ENCODE measurements around the gene JADE1.

The JADE1 gene

DNA sequence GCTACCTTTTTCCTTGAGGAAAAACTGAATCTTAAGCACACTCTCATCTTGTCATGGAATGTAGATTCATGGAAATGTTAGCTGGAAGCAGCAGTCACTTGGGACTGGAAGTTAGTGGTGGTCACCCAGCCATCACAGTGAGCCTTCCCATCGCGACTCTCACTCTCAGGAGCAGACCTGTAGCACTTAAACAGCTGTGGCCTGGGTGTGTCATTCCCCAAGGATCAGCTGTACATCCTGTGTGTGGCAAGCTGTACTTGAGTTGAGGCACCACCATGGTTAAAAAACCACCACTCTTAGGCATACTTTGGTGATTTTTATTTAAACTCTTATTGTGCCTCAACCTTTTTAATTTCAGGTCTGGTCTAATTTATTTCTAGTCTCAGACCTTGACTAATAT is 46.7 kb downstream of the JADE1 start:
- no peak for DNase-seq (ENCODE audit: low read depth in 1 of 2, low spot score in 1 of 2)

DNA sequence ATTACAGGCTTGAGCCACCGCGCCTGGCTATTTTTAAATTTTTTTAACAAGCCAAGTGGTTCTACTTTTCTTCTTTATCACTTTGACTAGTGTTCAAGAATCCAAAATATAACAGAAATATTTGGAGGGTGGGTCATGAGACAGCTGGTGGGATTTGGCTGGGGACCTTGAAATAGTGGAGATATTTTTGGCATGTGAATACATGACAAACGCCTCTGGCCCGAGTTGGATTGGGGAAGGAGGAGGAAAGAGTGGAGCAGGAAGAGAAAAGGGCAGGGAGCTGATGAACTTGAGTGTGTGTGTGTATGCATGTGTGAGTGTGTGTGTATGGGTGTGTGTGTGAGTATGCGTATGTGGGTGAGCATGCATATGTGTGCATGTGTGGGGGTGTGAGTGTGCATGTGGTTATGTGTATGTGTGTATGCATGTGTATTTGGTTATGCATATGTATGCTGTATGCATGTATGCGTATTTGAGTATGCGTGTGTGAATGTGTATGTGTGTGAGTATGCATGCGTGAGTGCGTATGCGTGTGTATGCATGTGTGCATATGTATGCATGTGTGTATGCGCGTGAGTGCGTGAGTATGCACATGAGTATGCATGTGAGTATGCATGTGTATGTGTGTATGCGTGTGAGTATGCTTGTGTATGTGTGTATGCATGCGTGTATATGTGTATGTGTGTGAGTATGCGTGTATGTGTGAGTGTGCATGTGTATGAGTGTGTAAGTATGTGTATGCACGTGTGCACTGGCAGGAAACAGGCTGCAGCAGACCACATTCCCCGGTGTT is 49.6 kb downstream of the JADE1 start:
- no peak for TF ChIP-seq JUND (IDR thresholded peaks at IDR 0.05; ENCODE audit: low read depth)
- no peak for DNase-seq (ENCODE audit: low read depth in 1 of 2, low spot score in 1 of 2)
- in situ Hi-C loops (cut with HindIII; ENCODE audit: low pct_unique_long_range_greater_than_20kb, low sequenced_read_pairs), result no loop called here

More for the DNA sequence above, 46.7 kb downstream of the JADE1 start:
- in situ Hi-C loops (cut with HindIII; ENCODE audit: low pct_unique_long_range_greater_than_20kb, low sequenced_read_pairs), result no loop called here
- TF ChIP-seq JUND (IDR thresholded peaks at IDR 0.05; ENCODE audit: low read depth), result no peak

DNA sequence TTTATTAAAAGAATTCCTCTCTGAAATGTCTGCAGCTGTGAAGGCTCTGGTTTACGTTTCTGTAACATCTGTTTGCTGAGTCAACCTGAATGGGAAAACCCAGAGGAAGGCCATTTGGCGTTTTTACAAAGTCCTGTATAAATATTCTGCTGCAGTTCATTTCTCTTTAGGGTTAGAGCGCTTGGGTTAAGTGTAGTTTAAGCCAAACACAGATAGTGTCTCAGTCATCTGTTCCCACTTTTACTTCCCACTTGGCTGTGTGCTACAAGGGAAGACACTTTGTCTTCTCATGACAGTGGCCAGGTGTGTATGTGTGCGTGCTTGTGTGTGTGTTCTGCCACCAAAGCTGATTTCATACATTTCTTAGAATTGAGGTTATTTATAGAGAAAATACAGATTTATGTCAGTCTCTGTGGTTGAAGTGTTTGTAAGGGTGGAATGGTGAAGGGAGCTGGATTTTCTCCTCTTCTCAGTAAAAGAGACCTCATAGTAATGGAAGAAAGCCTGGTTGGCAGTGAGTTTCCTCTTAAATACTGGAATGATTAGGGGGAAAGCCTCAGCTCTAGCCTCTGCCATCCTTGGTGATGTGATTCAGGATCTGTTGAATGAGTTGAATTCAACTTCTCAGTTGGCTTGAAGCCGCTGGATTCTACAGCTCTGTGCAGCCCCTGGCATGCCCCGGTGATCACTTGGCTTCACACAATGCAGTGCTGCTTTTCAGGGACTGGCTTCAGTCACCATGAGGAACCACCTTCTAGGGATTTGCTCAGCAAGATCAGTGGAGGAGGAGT is 50.6 kb downstream of the JADE1 start:
- DNase-seq (ENCODE audit: low read depth in 1 of 2, low spot score in 1 of 2), result no peak

DNA sequence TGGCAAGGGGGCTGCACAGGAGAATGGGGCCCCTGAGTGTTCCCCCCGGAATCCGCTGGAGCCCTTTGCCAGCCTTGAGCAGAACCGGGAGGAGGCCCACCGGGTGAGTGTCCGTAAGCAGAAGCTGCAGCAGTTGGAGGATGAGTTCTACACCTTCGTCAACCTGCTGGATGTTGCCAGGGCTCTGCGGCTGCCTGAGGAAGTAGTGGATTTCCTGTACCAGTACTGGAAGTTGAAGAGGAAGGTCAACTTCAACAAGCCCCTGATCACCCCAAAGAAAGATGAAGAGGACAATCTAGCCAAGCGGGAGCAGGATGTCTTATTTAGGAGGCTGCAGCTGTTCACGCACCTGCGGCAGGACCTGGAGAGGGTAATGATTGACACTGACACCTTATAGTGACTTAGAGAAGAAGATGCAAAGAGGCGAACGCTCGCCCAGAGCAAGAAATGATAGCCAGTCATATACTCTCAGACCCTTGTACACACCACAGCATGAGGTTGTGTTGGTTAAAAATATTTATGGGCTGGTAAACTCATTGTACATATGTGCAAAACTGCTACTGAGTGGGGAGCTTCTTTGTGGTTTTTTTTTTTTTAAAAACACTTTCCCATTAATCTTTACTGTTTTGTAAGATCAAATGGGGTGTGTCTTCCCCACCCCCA is 52.5 kb downstream of the JADE1 start:
- no peak for DNase-seq (ENCODE audit: low read depth in 1 of 2, low spot score in 1 of 2)
- in situ Hi-C loops (cut with HindIII; ENCODE audit: low pct_unique_long_range_greater_than_20kb, low sequenced_read_pairs), result no loop called here
- TF ChIP-seq JUND (IDR thresholded peaks at IDR 0.05; ENCODE audit: low read depth), result no peak

More for the DNA sequence above, 50.6 kb downstream of the JADE1 start:
- in situ Hi-C loops (cut with HindIII; ENCODE audit: low pct_unique_long_range_greater_than_20kb, low sequenced_read_pairs), result no loop called here
- TF ChIP-seq JUND (IDR thresholded peaks at IDR 0.05; ENCODE audit: low read depth), result no peak

DNA sequence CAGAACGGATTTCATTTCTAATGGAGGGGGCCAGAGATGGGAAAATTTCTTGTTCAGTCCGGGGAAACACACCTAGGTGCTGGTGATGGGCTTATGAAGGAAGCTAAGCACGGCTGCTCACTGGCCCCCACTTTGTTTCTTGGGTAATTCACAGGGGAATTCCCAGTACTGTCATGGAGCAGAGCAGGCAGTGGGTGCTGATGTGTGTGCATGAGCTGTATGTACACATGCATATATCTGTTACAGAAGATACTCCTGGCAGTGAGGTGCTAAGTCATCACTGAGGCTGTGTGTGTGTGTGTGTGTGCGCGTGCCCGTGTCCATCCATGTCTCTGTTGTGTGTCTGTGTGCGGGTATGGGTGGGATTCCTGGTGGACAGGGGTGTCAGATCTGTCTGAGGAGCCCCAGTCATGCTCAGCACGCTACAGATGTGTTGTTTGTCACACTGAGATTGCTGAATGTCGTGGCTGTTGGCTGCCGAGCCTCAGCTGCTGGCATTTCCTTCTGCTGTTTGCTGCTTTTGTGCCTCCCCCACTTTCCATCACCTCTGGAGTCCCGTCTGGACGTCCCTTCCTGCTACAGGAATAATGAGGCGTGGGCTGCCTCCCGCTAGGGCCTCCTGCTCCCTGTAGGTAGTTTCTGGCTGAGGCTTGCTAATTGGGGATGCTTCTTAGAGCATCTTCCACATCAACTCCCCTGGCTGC is 53.3 kb downstream of the JADE1 start:
- no peak for DNase-seq (ENCODE audit: low read depth in 1 of 2, low spot score in 1 of 2)
- TF ChIP-seq JUND (IDR thresholded peaks at IDR 0.05; ENCODE audit: low read depth), result no peak
- in situ Hi-C loops (cut with HindIII; ENCODE audit: low pct_unique_long_range_greater_than_20kb, low sequenced_read_pairs), result no loop called here

DNA sequence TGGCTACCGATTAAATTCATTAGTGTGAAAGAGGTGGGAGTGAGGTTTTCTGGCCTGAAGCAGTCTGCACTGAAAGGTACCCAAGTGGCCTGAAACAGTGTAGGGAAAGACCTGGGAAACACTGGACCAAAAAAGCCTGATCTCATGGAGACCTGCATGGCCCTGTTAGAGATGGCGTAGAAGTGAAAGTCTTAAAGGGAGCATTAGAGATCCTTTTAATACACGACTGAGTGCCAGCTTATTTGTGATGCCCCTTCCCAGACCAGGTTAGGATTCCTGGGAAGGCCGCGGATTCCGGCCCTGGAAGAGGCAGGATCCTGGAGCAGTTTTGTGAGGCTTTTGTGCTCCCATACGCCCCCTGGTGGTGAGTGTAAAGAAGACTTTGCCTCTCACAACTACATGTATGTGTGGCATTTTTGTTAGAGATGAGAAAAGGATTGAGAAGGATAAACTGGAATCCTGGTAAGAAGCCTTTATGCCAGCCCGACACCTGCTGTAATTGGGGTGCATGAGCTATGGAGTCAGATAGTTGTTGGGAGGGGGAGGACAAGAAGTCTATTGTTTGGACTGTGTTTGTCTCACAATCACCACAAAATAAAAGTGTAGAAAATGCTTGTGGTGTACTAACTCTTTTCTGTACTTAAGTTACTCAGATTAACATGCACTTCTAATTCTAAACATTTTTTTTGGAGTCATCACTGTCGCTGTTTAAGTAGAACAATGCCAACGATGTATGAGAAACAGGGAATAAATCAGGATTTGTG is 54.0 kb downstream of the JADE1 start:
- TF ChIP-seq JUND (IDR thresholded peaks at IDR 0.05; ENCODE audit: low read depth), result no peak
- DNase-seq (ENCODE audit: low read depth in 1 of 2, low spot score in 1 of 2), result peak; percentile 26 to 75
- in situ Hi-C loops (cut with HindIII; ENCODE audit: low pct_unique_long_range_greater_than_20kb, low sequenced_read_pairs), result no loop called here

DNA sequence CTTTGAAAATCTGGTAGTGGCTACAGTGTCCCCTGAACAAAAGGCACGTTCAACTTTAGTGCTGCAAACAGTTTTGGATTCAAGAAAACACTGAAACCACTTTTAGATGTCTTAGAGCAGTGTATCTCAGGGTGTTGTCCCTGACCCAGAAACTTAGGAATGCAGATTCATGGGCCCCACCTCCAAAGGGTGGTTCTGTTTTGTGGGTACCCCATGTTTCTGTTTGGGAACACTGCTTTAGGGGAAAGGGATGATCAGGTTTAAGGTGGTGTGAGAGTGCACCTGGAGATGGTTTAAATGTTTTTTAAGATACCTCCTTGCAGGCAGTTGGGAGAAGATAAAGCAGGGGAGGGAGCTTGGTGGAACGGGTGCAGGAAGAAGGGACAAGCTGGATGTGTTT is 55.6 kb downstream of the JADE1 start:
- no peak for TF ChIP-seq JUND (IDR thresholded peaks at IDR 0.05; ENCODE audit: low read depth)
- no peak for DNase-seq (ENCODE audit: low read depth in 1 of 2, low spot score in 1 of 2)
- in situ Hi-C loops (cut with HindIII; ENCODE audit: low pct_unique_long_range_greater_than_20kb, low sequenced_read_pairs), result no loop called here

DNA sequence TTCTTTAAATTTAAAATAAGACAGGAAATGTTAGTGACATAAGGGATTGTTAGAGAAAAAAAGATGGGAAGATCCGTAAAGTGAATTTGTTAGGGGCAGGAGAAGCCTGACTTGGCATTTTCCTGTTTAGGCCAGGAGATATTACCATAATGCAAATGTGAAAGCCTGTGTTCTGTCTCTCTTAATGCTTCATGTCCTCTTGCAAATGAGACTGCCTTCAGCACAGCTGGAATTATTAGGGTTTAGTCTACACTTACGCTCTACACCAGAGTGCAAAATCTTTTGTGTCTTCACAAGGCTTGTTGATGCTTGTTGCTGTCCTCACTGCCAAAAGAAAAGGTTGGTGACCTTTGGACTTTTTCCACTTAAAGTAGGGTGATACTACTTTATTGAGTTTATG is 56.8 kb downstream of the JADE1 start:
- in situ Hi-C loops (cut with HindIII; ENCODE audit: low pct_unique_long_range_greater_than_20kb, low sequenced_read_pairs), result no loop called here
- no peak for DNase-seq (ENCODE audit: low read depth in 1 of 2, low spot score in 1 of 2)
- no peak for TF ChIP-seq JUND (IDR thresholded peaks at IDR 0.05; ENCODE audit: low read depth)

DNA sequence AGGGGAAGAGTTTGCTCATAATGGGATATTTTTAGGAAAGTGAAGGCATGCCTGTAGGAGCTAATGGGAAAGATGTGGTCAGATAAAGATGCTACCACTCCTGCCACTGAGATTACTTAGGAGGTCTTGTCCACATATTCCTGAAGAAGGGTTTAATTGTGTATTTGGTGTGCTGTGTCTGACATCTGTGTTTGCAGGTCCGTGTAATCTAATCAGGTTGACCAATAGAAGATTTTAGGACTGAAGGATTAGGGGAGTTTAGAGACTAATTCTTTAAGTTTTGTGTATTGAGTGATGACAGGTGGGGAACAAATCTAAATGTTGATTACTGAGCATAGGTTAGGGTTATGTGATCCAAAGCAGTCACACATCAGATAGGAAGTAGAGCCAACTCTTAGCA is 57.2 kb downstream of the JADE1 start:
- DNase-seq (ENCODE audit: low read depth in 1 of 2, low spot score in 1 of 2), result no peak
- no peak for TF ChIP-seq JUND (IDR thresholded peaks at IDR 0.05; ENCODE audit: low read depth)
- in situ Hi-C loops (cut with HindIII; ENCODE audit: low pct_unique_long_range_greater_than_20kb, low sequenced_read_pairs), result no loop called here

DNA sequence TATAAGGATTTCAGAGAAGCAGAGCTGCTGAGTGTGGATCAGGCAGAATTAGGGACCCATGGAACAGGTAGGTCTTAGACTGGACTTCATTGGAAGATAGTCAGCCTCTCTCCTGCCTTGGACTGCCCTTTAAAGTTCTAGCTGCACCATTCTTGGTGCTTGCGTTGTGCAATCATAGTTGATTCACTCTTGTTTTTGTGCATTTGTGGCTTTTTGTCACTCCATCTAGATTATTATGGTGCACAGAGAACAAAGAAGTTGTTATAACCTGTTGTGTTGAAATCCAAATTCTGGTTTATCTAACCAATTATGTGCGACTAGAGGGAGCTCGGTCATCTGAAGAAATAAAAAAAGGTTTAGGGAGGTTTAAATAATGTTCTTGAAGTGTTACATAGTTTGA is 59.3 kb downstream of the JADE1 start:
- no peak for TF ChIP-seq JUND (IDR thresholded peaks at IDR 0.05; ENCODE audit: low read depth)
- in situ Hi-C loops (cut with HindIII; ENCODE audit: low pct_unique_long_range_greater_than_20kb, low sequenced_read_pairs), result no loop called here
- DNase-seq (ENCODE audit: low read depth in 1 of 2, low spot score in 1 of 2), result no peak

DNA sequence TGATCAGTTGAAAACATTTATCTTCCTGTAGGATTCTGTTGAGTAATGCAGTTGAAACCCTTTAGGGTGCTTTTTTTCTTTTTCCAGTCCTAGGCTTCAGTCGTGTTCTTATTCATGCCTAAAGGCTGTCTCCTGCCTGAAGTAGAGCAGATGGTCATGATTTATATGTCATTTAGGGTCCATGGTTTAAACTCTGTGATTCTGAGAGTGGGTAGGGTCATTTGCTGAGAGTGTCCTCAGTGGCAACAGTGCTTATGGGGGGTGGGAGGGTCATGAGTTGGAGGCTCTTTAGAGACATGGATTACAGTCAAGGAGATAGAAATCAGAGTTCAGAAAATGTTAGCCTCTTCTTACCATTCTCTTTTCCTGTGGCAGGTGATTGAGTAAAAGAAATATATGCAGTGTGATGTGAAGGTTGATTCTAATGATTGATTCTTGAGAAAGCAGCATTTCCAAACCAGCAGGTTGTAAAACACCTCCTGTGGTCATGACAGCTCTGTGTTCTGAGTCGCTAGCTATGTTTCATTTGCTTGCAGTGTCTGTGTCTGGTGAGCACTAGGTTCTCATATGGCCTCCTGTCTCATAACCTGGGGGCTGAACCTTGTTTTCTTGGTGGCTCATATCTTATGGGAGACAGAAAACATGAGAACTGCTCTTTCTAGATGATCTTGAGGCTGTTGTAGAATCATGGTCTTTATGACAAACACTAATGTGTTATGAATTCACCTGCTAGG is 60.4 kb downstream of the JADE1 start:
- in situ Hi-C loops (cut with HindIII; ENCODE audit: low pct_unique_long_range_greater_than_20kb, low sequenced_read_pairs), result no loop called here
- no peak for DNase-seq (ENCODE audit: low read depth in 1 of 2, low spot score in 1 of 2)
- TF ChIP-seq JUND (IDR thresholded peaks at IDR 0.05; ENCODE audit: low read depth), result no peak
